ENCODE data around the gene TRIM59. TPM values are rescaled to one million over a fixed set of nuclear protein-coding genes. Genes with fewer than 3 reads are reported as not detected.

TRIM59 gene
- total and polyA plus RNA-seq, 10 of the 15 experiments (the other 5 are each of a cell fraction or from before 2014, with no cell fraction given): 14.4 to 105 (median 33.3) TPM

- no peaks in the 10 kb centered on the region for H3K9me3 ChIP-seq (replicated peaks; ENCODE audit: control insufficient read depth, insufficient read depth, low read length)
- POLR2A ChIA-PET: no interaction called here
- FAIRE-seq: no peak
Observed at GRCh38 chr3:160482796-160483195, 33.2 kb upstream of the TRIM59 start.

More at GRCh38 chr3:160482796-160483195, 33.2 kb upstream of the TRIM59 start:
- SMC1A ChIA-PET (ENCODE audit: uncharacterized antibody, unreplicated experiment): interaction anchor here (0.8 kb wide), 1 partner anchor 74 kb away, joined by 3 read pairs; no protein-coding TSS in a partner anchor
- WGBS (ENCODE audit: insufficient coverage, insufficient replicate concordance, low lambda C conversion rate, missing lambda C conversion rate): 94% methylated on average over 3 of the region's 3 CpGs
- CTCF ChIA-PET: interaction anchor here (1.8 kb wide), 1 partner anchor 320 kb away, joined by 6 read pairs; no protein-coding TSS in a partner anchor
- Histone ChIP-seq H3K4me1 (ENCODE audit: control insufficient read depth, insufficient read depth, low read length) (peaks cover 3% of the 10 kb centered on the region; the same call in 1 of the 2 replicates), H3K36me3 (ENCODE audit: control insufficient read depth in 2 of 2, insufficient read depth in 2 of 2, low read length in 1 of 2) (no peaks in the 10 kb centered on the region), H3K27me3 (replicated peaks in 1 of 2; ENCODE audit: control insufficient read depth in 2 of 2, insufficient read depth in 2 of 2, low read length in 1 of 2) (no peaks in the 10 kb centered on the region), H3K9ac (ENCODE audit: control insufficient read depth, insufficient read depth, low read length) (no peak overlapping the region), H3K4me3 (no peak overlapping the region), H2AFZ (ENCODE audit: control insufficient read depth, low read depth, low read length) (no peak overlapping the region), H3K27ac (ENCODE audit: control insufficient read depth, insufficient read depth) (no peak overlapping the region), H3K4me2 (ENCODE audit: control insufficient read depth, insufficient read depth) (no peak overlapping the region), H3K79me2 (ENCODE audit: control insufficient read depth, insufficient read depth, low read length) (no peaks in the 10 kb centered on the region), H4K20me1 (ENCODE audit: control insufficient read depth, insufficient read depth) (no peaks in the 10 kb centered on the region)
- intact Hi-C loops (cut with micrococcal nuclease; ENCODE audit: unreplicated experiment) (no loop called here), in situ Hi-C loops (cut with MboI) (loop anchor here (10.0 kb wide), 1 partner anchor 318 kb away; no protein-coding TSS in a partner anchor)
- BruUV-seq (replicated peaks): no TSS peak
- DNase-seq (ENCODE audit: low read depth, low spot score) (no peak), ATAC-seq (no peak)
- RAD21 ChIA-PET (ENCODE audit: unreplicated experiment): no interaction called here
- TF ChIP-seq SIX5 (IDR thresholded peaks at IDR 0.05; ENCODE audit: low read depth, low read length, severe bottlenecking) (no peak), PRDM15 (CRISPR knock-in tag; IDR thresholded peaks at IDR 0.05) (no peak), SPI1 (IDR thresholded peaks at IDR 0.05; ENCODE audit: borderline replicate concordance, insufficient read depth, low read depth, low read length) (no peak), RUNX3 (IDR thresholded peaks at IDR 0.05; ENCODE audit: low read length) (no peak), NFYB (IDR thresholded peaks at IDR 0.05; ENCODE audit: insufficient read depth, low read depth, low read length) (no peak), ZBED1 (IDR thresholded peaks at IDR 0.05; ENCODE audit: borderline replicate concordance) (no peak), STAT3 (IDR thresholded peaks at IDR 0.05; ENCODE audit: low read depth, low read length) (no peak), NR2F1 (conservative IDR thresholded peaks at IDR 0.05) (no peak), IRF4 (IDR thresholded peaks at IDR 0.05; ENCODE audit: low read depth, low read length) (no peak), TBL1XR1 (IDR thresholded peaks at IDR 0.05; ENCODE audit: low read depth, low read length) (no peak), TAF1 (IDR thresholded peaks at IDR 0.05; ENCODE audit: borderline replicate concordance, low read depth, low read length) (no peak)
